Stomach (tissue), 9 donors: ENCODE measurements around the gene VDR. TPM values are rescaled to one million over a fixed set of nuclear protein-coding genes. Genes with fewer than 3 reads are reported as not detected.
A peak's percentile ranks its signal among the peaks of the same experiment; 100 is the strongest.

Source experiments
- DNase-seq, 2 donors: peaks; one replicate each; pipeline versions ENCODE4 v3.0.0 to v3.0.0-alpha.2; 2013 to 2019
- H3K27ac ChIP-seq, 5 donors: fragments of 200-600 bp in 4 of 5; sonication (generic) in 4 of 5; one replicate each; pipeline ENCODE4 v1.5.1; 2013 to 2019; ENCODE audit warnings: mild to moderate bottlenecking in 1 of 5, moderate library complexity in 1 of 5
- H3K27me3 ChIP-seq, 3 donors: fragments of 200-600 bp; sonication (generic); one replicate each; pipeline ENCODE4 v1.5.1; 2017 to 2019; ENCODE audit warnings: mixed run types in 1 of 3
- H3K36me3 ChIP-seq, 4 donors: fragments of 200-600 bp; sonication (generic); 1 replicate in 3 of 4; 2 replicates in 1 of 4; pipeline ENCODE4 v1.5.1; 2016 to 2019
- H3K4me1 ChIP-seq, 4 donors: fragments of 200-600 bp; sonication (generic); one replicate each; pipeline ENCODE4 v1.5.1; 2016 to 2019
- H3K4me3 ChIP-seq, 4 donors: fragments of 200-600 bp; sonication (generic) in 3 of 4; one replicate each; pipeline ENCODE4 v1.5.1; 2016 to 2019; ENCODE audit warnings: mild to moderate bottlenecking in 1 of 4
- H3K9me3 ChIP-seq, 4 donors: fragments of 200-600 bp; sonication (generic); one replicate each; pipeline ENCODE4 v1.5.1; 2016 to 2019
- CTCF ChIP-seq, 7 experiments: fragments of 450-650 bp in 4 of 7; fragments of 200-600 bp in 3 of 7; sonication (generic) in 3 of 7; IDR thresholded peaks; one replicate each; pipeline ENCODE4 v1.5.1; 2016 to 2019; ENCODE audit warnings: antibody characterized with exemption in 7 of 7, control low read depth in 2 of 7, mild to moderate bottlenecking in 1 of 7
- EP300 ChIP-seq: sonication (generic); formaldehyde crosslinking; IDR thresholded peaks from one replicate; pipeline ENCODE4 v1.6.1; 2017; ENCODE audit warnings: antibody characterized with exemption
- POLR2A ChIP-seq, 4 donors: fragments of 450-650 bp; IDR thresholded peaks; one replicate each; pipeline ENCODE4 v1.6.1; 2016; ENCODE audit warnings: antibody characterized with exemption in 4 of 4, control low read depth in 2 of 4, mild to moderate bottlenecking in 1 of 4, moderate library complexity in 1 of 4
- POLR2AphosphoS5 ChIP-seq, 3 donors: sonication (generic); formaldehyde crosslinking; IDR thresholded peaks; one replicate each; pipeline ENCODE4 v1.6.1; 2016; ENCODE audit warnings: antibody characterized with exemption in 3 of 3
- WGBS, 5 donors: extraction: QIAGEN DNeasy Blood & Tissue Kit in 3 of 5; methylation state at CpG; one replicate each; pipeline versions ENCODE4 v1.1.5 to v1.1.7; 2013 to 2018; 5-methylcytosine and 5-hydroxymethylcytosine counted together
- intact Hi-C: fragments of 100-400 bp; cut with DNase I; formaldehyde crosslinking; loops from one replicate; pipeline ENCODE4 v1.15.1; 2023; ENCODE audit warnings: low total_unique reads
- polyA plus RNA-seq, 3 donors: library from polyadenylated mRNA; stranded (reverse); fragments of 200-250 nt; gene quantifications; one replicate each; pipeline ENCODE4 v1.2.3, GENCODE V29; 2013
- total RNA-seq, 5 donors: library from RNA; depleted of rRNA; stranded (reverse); fragments of >200 nt; gene quantifications; one replicate each; pipeline versions ENCODE4 v1.1.0 to v1.2.3, GENCODE V29; 2014 to 2016
- donor health status: healthy with polysubstance abuse.
- donor health status: Bipolar disorder and iron deficiency.
- donor health status: healthy.

VDR gene
- total and polyA plus RNA-seq, 8 donors, result 2.8 to 22.3 (median 4.7) TPM

- Histone ChIP-seq H3K4me1 (peaks cover 12 to 28% (median 19%) of the 10 kb centered on the region in 4 donors), H3K36me3 (no peaks in the 10 kb centered on the region), H3K9me3 (no peaks in the 10 kb centered on the region), H3K27ac (no peak overlapping the region), H3K4me3 (no peak overlapping the region), H3K27me3 (no peaks in the 10 kb centered on the region)
- intact Hi-C loops, result no loop called here
- WGBS, 5 donors, result 71 to 85% (median 78%) methylated on average over 7 to 10 of the region's 10 CpGs
- peak in 1 of 2 donors; percentile 26 for DNase-seq
- TF ChIP-seq POLR2AphosphoS5 (IDR thresholded peaks at IDR 0.05) (no peak), EP300 (no peak), POLR2A (IDR thresholded peaks at IDR 0.05) (no peak), CTCF (IDR thresholded peaks at IDR 0.05) (no peak)
These were observed 19.7 kb downstream of the VDR start for GRCh38 chr12:47885012-47885501.

GRCh38 chr12:47884501-47884900, 20.3 kb downstream of the VDR start:
- H3K4me1 ChIP-seq, result peaks cover 12 to 28% (median 19%) of the 10 kb centered on the region in 4 donors
- no peaks in the 10 kb centered on the region for H3K36me3 ChIP-seq
- H3K27me3 ChIP-seq, result no peaks in the 10 kb centered on the region
- no peak for DNase-seq
- H3K4me3 ChIP-seq, result no peak overlapping the region
- intact Hi-C loops, result no loop called here
- no peak overlapping the region for H3K27ac ChIP-seq
- H3K9me3 ChIP-seq, result no peaks in the 10 kb centered on the region
- 67 to 82% (median 78%) methylated on average over 3 of the region's 3 CpGs for WGBS, 5 donors
- TF ChIP-seq CTCF (IDR thresholded peaks at IDR 0.05) (no peak), POLR2A (IDR thresholded peaks at IDR 0.05) (no peak), EP300 (no peak), POLR2AphosphoS5 (IDR thresholded peaks at IDR 0.05) (no peak)

- DNase-seq, result no peak
- Histone ChIP-seq H3K4me3 (no peak overlapping the region), H3K36me3 (peaks cover 0 to 5% (median 4%) of the 10 kb centered on the region in 4 donors), H3K27ac (no peak overlapping the region), H3K9me3 (no peaks in the 10 kb centered on the region), H3K4me1 (peaks cover 12 to 27% (median 19%) of the 10 kb centered on the region in 4 donors), H3K27me3 (no peaks in the 10 kb centered on the region)
- intact Hi-C loops, result no loop called here
- 82 to 98% (median 92%) methylated on average over 5 of the region's 5 CpGs for WGBS, 5 donors
- TF ChIP-seq EP300 (no peak), POLR2AphosphoS5 (IDR thresholded peaks at IDR 0.05) (no peak), POLR2A (IDR thresholded peaks at IDR 0.05) (no peak), CTCF (IDR thresholded peaks at IDR 0.05) (no peak)
These were observed 21.1 kb downstream of the VDR start for GRCh38 chr12:47883663-47884195.

- H3K27ac ChIP-seq, result peak overlapping the region in 2 of 5 donors; percentile 3 to 12
- intact Hi-C loops, result no loop called here
- peaks cover 12 to 22% (median 18%) of the 10 kb centered on the region in 4 donors for H3K4me1 ChIP-seq
- DNase-seq, result peak; percentile 42 to 69
- no peaks in the 10 kb centered on the region for H3K27me3 ChIP-seq
- TF ChIP-seq POLR2AphosphoS5 (IDR thresholded peaks at IDR 0.05), result no peak
- no peak for TF ChIP-seq CTCF (IDR thresholded peaks at IDR 0.05)
- no peak for TF ChIP-seq POLR2A (IDR thresholded peaks at IDR 0.05)
- TF ChIP-seq EP300, result no peak
- WGBS, 5 donors, result 24 to 65% (median 37%) methylated on average over 6 to 16 of the region's 16 CpGs
- peaks cover 0 to 12% (median 9%) of the 10 kb centered on the region in 4 donors for H3K36me3 ChIP-seq
- H3K4me3 ChIP-seq, result peak overlapping the region in 1 of 4 donors; percentile 10
- no peaks in the 10 kb centered on the region for H3K9me3 ChIP-seq
These were observed 21.8 kb downstream of the VDR start for GRCh38 chr12:47882781-47883546.
